ENCODE results near the gene EXOG.
"Not testable (repeated sequence)": the region's sequence is repeated elsewhere in the genome, so short reads cannot be mapped to it uniquely, and the experiment has no call there.

Gene EXOG

GRCh38 chr3:38563886-38564270 lies 67.7 kb downstream of the EXOG start:
- no peak for DNase-seq (ENCODE audit: low read depth)

- no peak for DNase-seq (ENCODE audit: low read depth)
Observed at GRCh38 chr3:38564631-38565338, 68.6 kb downstream of the EXOG start.

GRCh38 chr3:38565339-38566214 lies 69.4 kb downstream of the EXOG start:
- DNase-seq (ENCODE audit: low read depth), result no peak

- DNase-seq (ENCODE audit: low read depth), result no peak
Observed at GRCh38 chr3:38566215-38566528, 70.0 kb downstream of the EXOG start.

GRCh38 chr3:38566794-38567193 lies 70.7 kb downstream of the EXOG start:
- DNase-seq (ENCODE audit: low read depth), result not testable (repeated sequence)

GRCh38 chr3:38567498-38567897 lies 71.4 kb downstream of the EXOG start:
- DNase-seq (ENCODE audit: low read depth), result no peak

- DNase-seq (ENCODE audit: low read depth), result no peak
Observed at GRCh38 chr3:38573111-38573510, 77.0 kb downstream of the EXOG start.

- no peak for DNase-seq (ENCODE audit: low read depth)
Observed at GRCh38 chr3:38573556-38573955, 77.4 kb downstream of the EXOG start.

- no peak for DNase-seq (ENCODE audit: low read depth)
Observed at GRCh38 chr3:38574411-38575278, 78.5 kb downstream of the EXOG start.

GRCh38 chr3:38575279-38575843 lies 79.2 kb downstream of the EXOG start:
- no peak for DNase-seq (ENCODE audit: low read depth)

All from amniotic epithelial cell (primary cell).